Dermis blood vessel endothelial cell (primary cell): ENCODE data around the gene METRN. TPM values are rescaled to one million over a fixed set of nuclear protein-coding genes. Genes with fewer than 3 reads are reported as not detected.

Experiments
- DNase-seq: peaks from one replicate; pipeline ENCODE4 v3.0.0; 2010
- total RNA-seq: library from RNA; depleted of rRNA; stranded (reverse); fragments of >200 nt; gene quantifications from 2 replicates; pipeline ENCODE4 v1.2.3, GENCODE V29; 2014

Gene METRN
- total RNA-seq, 1 donor from 2014 or later = 34.9 TPM

- no peak for DNase-seq
These were observed 21.6 kb upstream of the METRN start for GRCh38 chr16:693364-693763.

- DNase-seq = no peak
These were observed 21.2 kb upstream of the METRN start for GRCh38 chr16:693766-694165.

- DNase-seq = no peak
These were observed 20.6 kb upstream of the METRN start for GRCh38 chr16:694187-694862.

- DNase-seq = no peak
These were observed 20.0 kb upstream of the METRN start for GRCh38 chr16:694863-695354.

GRCh38 chr16:695355-696089 is 19.4 kb upstream of the METRN start:
- DNase-seq = no peak

- no peak for DNase-seq
These were observed 15.8 kb upstream of the METRN start for GRCh38 chr16:698911-699671.

GRCh38 chr16:700684-701584 is 14.0 kb upstream of the METRN start:
- peak; percentile 40 for DNase-seq

GRCh38 chr16:702341-702740 is 12.6 kb upstream of the METRN start:
- no peak for DNase-seq

GRCh38 chr16:703406-703805 is 11.5 kb upstream of the METRN start:
- no peak for DNase-seq

- DNase-seq = no peak
These were observed 10.9 kb upstream of the METRN start for GRCh38 chr16:704047-704446.

GRCh38 chr16:704552-705380 is 10.2 kb upstream of the METRN start:
- no peak for DNase-seq

GRCh38 chr16:705431-706188 is 9.3 kb upstream of the METRN start, which contains the start of gene FBXL16:
FBXL16 (minus strand) TSS chr16:705801; CDS start chr16:697405, 8,396 bp downstream.
- no peak for DNase-seq

GRCh38 chr16:706189-707061 is 8.5 kb upstream of the METRN start:
- no peak for DNase-seq

GRCh38 chr16:707062-707538 is 7.8 kb upstream of the METRN start:
- DNase-seq = no peak

- no peak for DNase-seq
These were observed 6.9 kb upstream of the METRN start for GRCh38 chr16:708019-708418.

GRCh38 chr16:708959-709358 is 6.0 kb upstream of the METRN start:
- no peak for DNase-seq

- DNase-seq = peak; percentile 51
These were observed 5.1 kb upstream of the METRN start for GRCh38 chr16:709566-710499.

- no peak for DNase-seq
These were observed 4.3 kb upstream of the METRN start for GRCh38 chr16:710500-711075.
